KMS-11 (cell line): ENCODE results near the gene PRUNE2.
"Not testable (repeated sequence)": the region's sequence is repeated elsewhere in the genome, so short reads cannot be mapped to it uniquely, and the experiment has no call there.

ENCODE experiments used
- H2AFZ ChIP-seq: fragments of 200-600 bp; sonication (generic); 2 replicates; pipeline ENCODE4 v1.6.1; 2016; ENCODE audit warnings: antibody characterized with exemption, mixed run types, low read depth
- H3K27ac ChIP-seq: fragments of 200-600 bp; sonication (generic); 2 replicates; pipeline ENCODE4 v1.6.1; 2016; ENCODE audit warnings: mild to moderate bottlenecking, mixed run types
- H3K27me3 ChIP-seq: fragments of 200-600 bp; sonication (generic); 2 replicates; pipeline ENCODE4 v1.6.1; 2017; ENCODE audit warnings: mild to moderate bottlenecking, low read depth, mixed run types, moderate library complexity; ENCODE audit not compliant: insufficient read depth
- H3K36me3 ChIP-seq: fragments of 200-600 bp; sonication (generic); 2 replicates; pipeline ENCODE4 v1.6.1; 2017; ENCODE audit warnings: mild to moderate bottlenecking, mixed run types; ENCODE audit not compliant: insufficient read depth
- H3K4me1 ChIP-seq: fragments of 200-600 bp; sonication (generic); 2 replicates; pipeline ENCODE4 v1.6.1; 2016; ENCODE audit warnings: mild to moderate bottlenecking, low read depth, mixed run types; ENCODE audit not compliant: poor library complexity, severe bottlenecking
- H3K4me2 ChIP-seq: fragments of 200-600 bp; sonication (generic); 2 replicates; pipeline ENCODE4 v1.7.0; 2016; ENCODE audit warnings: mild to moderate bottlenecking, mixed run types
- H3K4me3 ChIP-seq: fragments of 200-600 bp; sonication (generic); IDR thresholded peaks from 2 replicates; pipeline ENCODE4 v1.6.1; 2017; ENCODE audit warnings: low read depth, low read length, mixed read lengths; ENCODE audit not compliant: insufficient read depth
- H3K79me2 ChIP-seq: fragments of 200-600 bp; sonication (generic); 2 replicates; pipeline ENCODE4 v1.6.1; 2016; ENCODE audit warnings: low read depth, mixed run types; ENCODE audit not compliant: insufficient read depth
- H3K9ac ChIP-seq: fragments of 200-600 bp; sonication (generic); 2 replicates; pipeline ENCODE4 v1.6.1; 2016; ENCODE audit warnings: mild to moderate bottlenecking, mixed run types
- H4K20me1 ChIP-seq: fragments of 200-600 bp; sonication (generic); 2 replicates; pipeline ENCODE4 v1.6.1; 2016; ENCODE audit warnings: mild to moderate bottlenecking, mixed run types; ENCODE audit not compliant: insufficient read depth
- CTCF ChIP-seq: fragments of 200-600 bp; sonication (generic); conservative IDR thresholded peaks from 2 replicates; pipeline ENCODE4 v1.6.1; 2017; ENCODE audit warnings: low read depth, mild to moderate bottlenecking, antibody characterized with exemption, low read length, moderate library complexity, mixed read lengths

Gene PRUNE2

DNA sequence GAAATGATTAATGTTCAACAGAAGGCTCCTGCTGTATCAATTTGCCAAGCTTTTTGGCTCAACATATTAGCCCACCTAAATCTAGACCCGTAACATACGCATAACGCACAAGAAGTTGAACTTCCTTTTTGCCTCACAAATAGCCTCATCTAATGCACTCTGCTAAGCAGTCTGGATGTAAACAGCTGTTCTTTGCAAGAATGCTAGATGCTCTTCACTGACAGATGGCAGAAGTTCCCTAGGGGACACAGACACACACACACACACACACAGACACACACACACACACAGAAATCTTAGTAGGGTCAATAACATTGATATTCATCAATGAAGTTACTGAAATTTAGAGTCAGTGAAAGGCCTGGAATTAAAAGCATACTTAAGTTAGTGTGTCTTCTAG is 154.9 kb downstream of the PRUNE2 start:
- H3K4me2 ChIP-seq = no peak overlapping the region
- no peak overlapping the region for H3K9ac ChIP-seq
- H3K27ac ChIP-seq = no peak overlapping the region
- H3K4me1 ChIP-seq = peaks cover 37% of the 10 kb centered on the region
- no peaks in the 10 kb centered on the region for H4K20me1 ChIP-seq
- H3K27me3 ChIP-seq = no peaks in the 10 kb centered on the region
- H3K36me3 ChIP-seq = no peaks in the 10 kb centered on the region
- no peak overlapping the region for H3K4me3 ChIP-seq
- TF ChIP-seq CTCF = no peak
- no peak overlapping the region for H2AFZ ChIP-seq
- H3K79me2 ChIP-seq = no peaks in the 10 kb centered on the region

- Histone ChIP-seq H3K27me3 (no peaks in the 10 kb centered on the region), H2AFZ (peak overlapping the region; percentile 86), H3K4me1 (peaks cover 60% of the 10 kb centered on the region)
These were observed 161.6 kb downstream of the PRUNE2 start for GRCh38 chr9:76744336-76744735.

DNA sequence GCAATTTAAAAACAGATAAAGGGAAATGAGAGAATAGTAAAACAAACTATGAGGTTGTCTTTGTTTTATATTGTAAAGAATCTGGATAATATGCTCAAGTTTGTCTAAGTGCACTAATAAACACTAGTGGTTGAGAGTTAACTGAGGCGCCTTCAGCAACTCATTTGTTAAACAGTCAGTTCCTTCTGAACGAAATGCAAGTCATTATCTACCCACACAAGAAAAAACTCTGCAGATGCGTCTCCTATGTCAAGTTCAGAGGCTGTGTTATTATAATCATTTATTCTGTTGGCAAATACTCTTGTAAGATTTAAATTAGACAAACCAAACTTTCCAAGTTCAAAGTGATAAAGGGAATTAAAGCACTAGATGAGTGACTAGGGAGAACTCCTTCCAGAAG is 162.0 kb downstream of the PRUNE2 start:
- Histone ChIP-seq H3K4me1 (peaks cover 56% of the 10 kb centered on the region), H3K27ac (peak overlapping the region; percentile 93), H3K27me3 (no peaks in the 10 kb centered on the region), H3K36me3 (no peaks in the 10 kb centered on the region), H2AFZ (peak overlapping the region; percentile 86), H3K4me3 (no peak overlapping the region), H3K9ac (peak overlapping the region; percentile 59; the same call in 1 of the 2 replicates), H3K4me2 (peak overlapping the region; percentile 88), H3K79me2 (no peaks in the 10 kb centered on the region), H4K20me1 (no peaks in the 10 kb centered on the region)
- TF ChIP-seq CTCF = no peak

More at GRCh38 chr9:76744336-76744735, 161.6 kb downstream of the PRUNE2 start:
- H3K79me2 ChIP-seq = no peaks in the 10 kb centered on the region
- H3K4me2 ChIP-seq = peak overlapping the region; percentile 88
- H4K20me1 ChIP-seq = no peaks in the 10 kb centered on the region
- peak overlapping the region; percentile 93 for H3K27ac ChIP-seq
- no peak for TF ChIP-seq CTCF
- peak overlapping the region; percentile 59; the same call in 1 of the 2 replicates for H3K9ac ChIP-seq
- H3K4me3 ChIP-seq = no peak overlapping the region
- H3K36me3 ChIP-seq = no peaks in the 10 kb centered on the region

DNA sequence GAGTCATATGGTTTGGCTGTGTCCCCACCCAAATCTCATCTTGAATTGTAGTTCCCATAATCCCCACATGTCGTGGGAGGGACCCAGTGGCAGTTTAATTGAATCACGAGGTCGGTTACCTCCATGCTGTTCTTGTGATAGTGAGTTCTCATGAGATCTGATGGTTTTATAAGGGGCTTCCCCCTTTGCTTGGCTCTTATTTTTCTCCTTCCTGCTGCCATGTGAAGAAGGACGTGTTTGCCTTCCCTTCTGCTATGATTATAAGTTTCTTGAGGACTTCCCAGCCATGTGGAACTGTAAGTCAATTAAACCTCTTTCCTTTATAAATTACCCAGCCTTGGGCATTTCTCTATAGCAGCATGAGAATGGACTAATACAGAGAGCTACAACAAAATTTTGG is 163.0 kb downstream of the PRUNE2 start:
- H3K4me1 ChIP-seq = peaks cover 47% of the 10 kb centered on the region
- H3K27ac ChIP-seq, H3K27me3 ChIP-seq, H3K4me2 ChIP-seq, H3K9ac ChIP-seq, H4K20me1 ChIP-seq, H3K79me2 ChIP-seq, H3K4me3 ChIP-seq, H3K36me3 ChIP-seq, H2AFZ ChIP-seq: not testable (repeated sequence)

DNA sequence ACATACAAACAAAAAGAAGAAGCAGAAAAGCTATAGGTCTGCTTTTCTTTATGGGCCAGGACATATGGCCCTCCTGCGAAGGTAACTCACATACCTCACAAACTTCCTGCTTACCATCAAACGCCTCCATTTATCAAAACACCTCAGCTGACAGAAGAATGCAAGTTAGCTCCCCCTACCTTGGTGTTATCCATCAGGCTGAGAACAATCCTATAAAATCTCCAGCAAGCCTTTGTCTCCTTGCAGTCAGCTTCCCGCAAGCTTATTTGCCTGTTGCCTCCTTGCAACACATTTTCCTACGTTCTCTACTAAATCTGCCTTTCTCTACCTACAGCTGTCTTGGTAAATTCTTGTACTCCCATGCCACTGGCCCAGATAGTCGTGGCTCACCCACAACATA is 164.4 kb downstream of the PRUNE2 start:
- Histone ChIP-seq H3K79me2 (no peaks in the 10 kb centered on the region), H3K9ac (no peak overlapping the region), H3K27ac (no peak overlapping the region), H3K4me2 (no peak overlapping the region), H4K20me1 (no peaks in the 10 kb centered on the region), H3K27me3 (no peaks in the 10 kb centered on the region), H3K4me1 (peaks cover 34% of the 10 kb centered on the region), H3K36me3 (no peaks in the 10 kb centered on the region), H3K4me3 (no peak overlapping the region), H2AFZ (no peak overlapping the region)
- TF ChIP-seq CTCF = no peak
